Immature natural killer cell (primary cell): Measurements from ENCODE around the gene RAB11A. TPM values are rescaled to one million over a fixed set of nuclear protein-coding genes. Genes with fewer than 3 reads are reported as not detected.

Source experiments
- DNase-seq, 3 donors: peaks; one replicate each; pipeline ENCODE4 v3.0.0; 2022; ENCODE audit warnings: mixed read lengths in 1 of 3
- H3K27ac Mint-ChIP-seq, 6 donors: one replicate each; pipeline ENCODE4 v1.8.0; 2020; ENCODE audit warnings: mixed read lengths in 6 of 6, mild to moderate bottlenecking in 5 of 6, inconsistent platforms in 4 of 6, moderate library complexity in 3 of 6
- H3K27me3 Mint-ChIP-seq, 3 donors: one replicate each; pipeline ENCODE4 v1.8.0; 2020 to 2021; ENCODE audit warnings: low read depth in 3 of 3, mild to moderate bottlenecking in 3 of 3, mixed read lengths in 3 of 3, moderate library complexity in 3 of 3, inconsistent platforms in 1 of 3
- H3K36me3 Mint-ChIP-seq, 3 donors: one replicate each; pipeline ENCODE4 v1.8.0; 2020; ENCODE audit warnings: mixed read lengths in 3 of 3, inconsistent platforms in 2 of 3, mild to moderate bottlenecking in 2 of 3
- H3K4me1 Mint-ChIP-seq, 2 donors: one replicate each; pipeline ENCODE4 v1.8.0; 2020; ENCODE audit warnings: inconsistent platforms in 2 of 2, mild to moderate bottlenecking in 2 of 2, mixed read lengths in 2 of 2, moderate library complexity in 1 of 2
- H3K4me3 Mint-ChIP-seq, 5 donors: one replicate each; pipeline ENCODE4 v1.8.0; 2020; ENCODE audit warnings: mild to moderate bottlenecking in 5 of 5, mixed read lengths in 5 of 5, inconsistent platforms in 3 of 5, moderate library complexity in 3 of 5
- H3K9me3 Mint-ChIP-seq, 6 donors: one replicate each; pipeline ENCODE4 v1.8.0; 2020; ENCODE audit warnings: mild to moderate bottlenecking in 6 of 6, mixed read lengths in 6 of 6, inconsistent platforms in 4 of 6, moderate library complexity in 3 of 6
- polyA plus RNA-seq, 3 donors: library from polyadenylated mRNA; unstranded; fragments of 300-500 nt; fragmentation: Illumina TruSeq; gene quantifications; one replicate each; pipeline ENCODE4 v1.2.3, GENCODE V29; 2021

Gene RAB11A
- polyA plus RNA-seq, 3 donors from 2014 or later, result 178 to 238 (median 228) TPM

- Mint-ChIP-seq H3K9me3 (no peaks in the 10 kb centered on the region), H3K4me3 (peak overlapping the region in 1 of 5 donors; percentile 25), H3K4me1 (peaks cover 37 to 43% of the 10 kb centered on the region in 2 donors), H3K27me3 (no peaks in the 10 kb centered on the region), H3K27ac (peak overlapping the region; percentile 28 to 76 (median 61)), H3K36me3 (no peaks in the 10 kb centered on the region)
- no peak for DNase-seq
These were observed 34.5 kb upstream of the RAB11A start for GRCh38 chr15:65834603-65835282.

DNA sequence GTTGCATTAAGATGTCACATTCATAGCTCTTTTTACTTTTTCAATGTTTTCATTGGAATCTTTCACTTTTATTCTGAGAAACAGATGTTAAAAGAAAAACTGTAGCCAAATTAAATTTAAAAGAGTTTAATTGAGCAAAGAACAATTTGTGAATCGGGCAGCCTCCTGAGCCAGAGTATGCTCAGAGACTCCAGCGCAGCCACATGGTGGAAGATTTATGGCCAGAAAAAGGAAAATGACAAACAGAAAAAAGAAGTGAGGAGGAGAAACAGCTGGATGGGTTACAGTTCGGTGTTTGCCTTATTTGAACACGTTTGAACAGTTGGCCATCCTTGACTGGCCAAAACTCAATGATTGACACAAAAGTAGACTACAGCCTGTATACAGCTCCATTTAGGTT is 33.8 kb upstream of the RAB11A start:
- H3K27me3 Mint-ChIP-seq, result no peaks in the 10 kb centered on the region
- no peaks in the 10 kb centered on the region for H3K9me3 Mint-ChIP-seq
- H3K27ac Mint-ChIP-seq, result peak overlapping the region in 5 of 6 donors; percentile 13 to 76 (median 65)
- peaks cover 37 to 43% of the 10 kb centered on the region in 2 donors for H3K4me1 Mint-ChIP-seq
- no peak overlapping the region for H3K4me3 Mint-ChIP-seq
- H3K36me3 Mint-ChIP-seq, result no peaks in the 10 kb centered on the region
- no peak for DNase-seq

- H3K9me3 Mint-ChIP-seq, result no peaks in the 10 kb centered on the region
- DNase-seq, result peak in 2 of 3 donors; percentile 20 to 30
- no peak overlapping the region for H3K4me3 Mint-ChIP-seq
- no peaks in the 10 kb centered on the region for H3K27me3 Mint-ChIP-seq
- H3K36me3 Mint-ChIP-seq, result no peaks in the 10 kb centered on the region
- peak overlapping the region in 2 of 6 donors; percentile 4 to 23 for H3K27ac Mint-ChIP-seq
- H3K4me1 Mint-ChIP-seq, result peaks cover 34 to 39% of the 10 kb centered on the region in 2 donors
These were observed 32.6 kb upstream of the RAB11A start for GRCh38 chr15:65836665-65837064.

- Mint-ChIP-seq H3K4me1 (peaks cover 26 to 30% of the 10 kb centered on the region in 2 donors), H3K27me3 (peaks cover 0 to 3% (median 0%) of the 10 kb centered on the region in 3 donors)
These were observed 31.7 kb upstream of the RAB11A start for GRCh38 chr15:65837301-65838294.

GRCh38 chr15:65839354-65839901 is 29.9 kb upstream of the RAB11A start:
- DNase-seq, result no peak
- Mint-ChIP-seq H3K4me1 (peaks cover 7 to 12% of the 10 kb centered on the region in 2 donors), H3K27me3 (peaks cover 3 to 4% (median 3%) of the 10 kb centered on the region in 3 donors), H3K27ac (no peak overlapping the region), H3K4me3 (no peak overlapping the region), H3K9me3 (no peaks in the 10 kb centered on the region), H3K36me3 (no peaks in the 10 kb centered on the region)

More at GRCh38 chr15:65837301-65838294, 31.7 kb upstream of the RAB11A start:
- Mint-ChIP-seq H3K4me3 (no peak overlapping the region), H3K9me3 (no peaks in the 10 kb centered on the region), H3K27ac (peak overlapping the region in 3 of 6 donors; percentile 35 to 65 (median 53)), H3K36me3 (no peaks in the 10 kb centered on the region)
- no peak for DNase-seq

DNA sequence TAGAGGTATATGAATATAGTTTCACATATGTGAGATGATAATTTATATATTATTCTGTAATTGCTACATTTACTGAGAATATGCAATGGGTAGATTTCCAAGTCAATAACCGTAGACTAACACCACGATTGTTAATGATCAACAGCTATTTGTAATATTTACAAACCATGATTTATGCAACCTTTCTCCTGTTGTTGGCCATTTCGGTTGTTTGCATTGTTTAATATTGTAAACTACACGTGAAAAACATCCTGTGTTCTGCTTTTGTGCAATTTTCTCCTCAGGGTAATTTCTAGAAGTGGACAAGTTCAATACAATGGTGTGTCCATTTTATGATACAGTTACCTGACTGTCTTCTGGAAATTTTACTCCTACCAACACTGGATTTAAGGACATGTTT is 29.3 kb upstream of the RAB11A start:
- DNase-seq, result no peak
- no peak overlapping the region for H3K4me3 Mint-ChIP-seq
- no peaks in the 10 kb centered on the region for H3K36me3 Mint-ChIP-seq
- H3K4me1 Mint-ChIP-seq, result peaks cover 3 to 9% of the 10 kb centered on the region in 2 donors
- H3K27me3 Mint-ChIP-seq, result peaks cover 3 to 4% (median 4%) of the 10 kb centered on the region in 3 donors
- no peak overlapping the region for H3K27ac Mint-ChIP-seq
- H3K9me3 Mint-ChIP-seq, result no peaks in the 10 kb centered on the region

GRCh38 chr15:65841121-65841930 is 28.0 kb upstream of the RAB11A start:
- H3K4me3 Mint-ChIP-seq, result no peak overlapping the region
- no peaks in the 10 kb centered on the region for H3K36me3 Mint-ChIP-seq
- peaks cover 0 to 5% of the 10 kb centered on the region in 2 donors for H3K4me1 Mint-ChIP-seq
- H3K9me3 Mint-ChIP-seq, result no peaks in the 10 kb centered on the region
- H3K27me3 Mint-ChIP-seq, result peaks cover 4% of the 10 kb centered on the region in 3 donors
- H3K27ac Mint-ChIP-seq, result no peak overlapping the region
- no peak for DNase-seq

- Mint-ChIP-seq H3K9me3 (no peaks in the 10 kb centered on the region), H3K36me3 (no peaks in the 10 kb centered on the region), H3K27ac (no peak overlapping the region), H3K4me1 (peaks cover 10 to 12% of the 10 kb centered on the region in 2 donors), H3K27me3 (peaks cover 4 to 5% (median 4%) of the 10 kb centered on the region in 3 donors), H3K4me3 (no peak overlapping the region)
- no peak for DNase-seq
These were observed 23.3 kb upstream of the RAB11A start for GRCh38 chr15:65845826-65846519.

DNA sequence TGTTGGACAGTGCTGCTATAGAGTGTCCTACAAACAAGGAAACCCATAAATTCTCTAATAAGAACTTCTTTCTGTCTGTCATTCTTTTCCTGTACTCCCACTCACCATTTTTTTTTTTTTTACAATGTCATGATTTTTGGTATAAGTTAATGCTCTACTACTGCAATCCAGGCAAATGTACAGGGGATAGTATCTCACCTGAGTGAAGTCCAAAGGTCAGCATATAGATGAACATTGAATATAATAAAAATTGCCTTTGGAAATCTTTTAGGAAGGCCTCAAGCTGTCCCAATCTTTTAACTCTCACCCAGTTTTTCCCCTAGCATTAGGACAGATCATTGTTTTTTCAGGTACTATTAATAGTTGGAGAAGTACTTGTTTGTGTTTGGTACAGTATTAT is 21.3 kb upstream of the RAB11A start:
- H3K27me3 Mint-ChIP-seq, result peaks cover 2 to 4% (median 4%) of the 10 kb centered on the region in 3 donors
- H3K36me3 Mint-ChIP-seq, result no peaks in the 10 kb centered on the region
- H3K27ac Mint-ChIP-seq, result no peak overlapping the region
- H3K4me1 Mint-ChIP-seq, result peaks cover 10 to 12% of the 10 kb centered on the region in 2 donors
- DNase-seq, result no peak
- H3K9me3 Mint-ChIP-seq, result no peaks in the 10 kb centered on the region
- no peak overlapping the region for H3K4me3 Mint-ChIP-seq

DNA sequence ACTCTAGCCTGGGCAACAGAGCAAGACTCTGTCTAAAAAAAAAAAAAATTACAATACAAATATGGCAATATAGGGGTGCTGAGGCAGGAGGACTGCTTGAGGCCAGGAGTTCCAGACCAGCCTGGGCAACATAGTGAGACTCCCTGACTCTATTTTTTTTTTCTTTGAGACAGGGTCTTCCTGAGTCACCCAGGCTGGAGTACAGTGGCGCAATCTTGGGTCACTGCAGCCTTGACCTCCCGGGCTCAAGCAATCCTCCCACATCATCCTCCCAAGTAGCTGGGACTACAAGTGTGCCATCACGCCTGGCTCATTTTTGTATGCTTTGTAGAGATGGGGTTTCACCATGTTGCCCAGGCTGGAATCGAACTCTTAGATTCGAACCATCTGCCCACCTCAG is 17.3 kb upstream of the RAB11A start:
- Mint-ChIP-seq H3K9me3 (no peaks in the 10 kb centered on the region), H3K36me3 (no peaks in the 10 kb centered on the region), H3K4me3 (no peak overlapping the region), H3K4me1 (peaks cover 17 to 19% of the 10 kb centered on the region in 2 donors), H3K27me3 (peaks cover 0 to 3% (median 2%) of the 10 kb centered on the region in 3 donors), H3K27ac (no peak overlapping the region)
- DNase-seq, result no peak

DNA sequence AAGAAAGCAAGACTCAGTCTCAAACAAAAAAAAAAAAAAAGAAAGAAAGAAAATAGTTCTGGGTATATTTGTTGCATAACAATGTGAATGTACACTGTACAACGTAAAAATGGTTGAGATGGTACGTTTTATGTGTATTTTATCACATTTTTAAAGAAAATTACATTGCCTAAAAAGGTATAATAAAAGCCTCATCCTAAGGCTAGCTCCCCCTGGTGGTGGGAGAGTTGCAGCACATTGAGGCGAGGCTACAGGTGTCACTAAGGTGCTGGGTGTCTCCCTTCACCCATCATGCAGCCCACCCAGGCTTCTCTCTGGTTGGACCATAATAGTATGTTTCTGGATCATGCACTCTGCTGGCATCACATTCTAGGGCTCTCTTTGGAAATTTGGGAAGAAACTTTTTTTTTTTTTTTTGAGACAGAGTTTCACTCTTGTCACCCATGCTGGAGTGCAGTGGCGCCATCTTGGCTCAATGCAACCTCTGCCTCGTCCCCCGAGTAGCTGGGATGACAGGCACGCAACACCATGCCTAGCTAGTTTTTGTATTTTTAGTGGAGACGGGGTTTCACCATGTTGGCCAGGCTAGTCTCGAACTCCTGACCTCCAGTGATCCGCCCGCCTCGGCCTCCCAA is 12.4 kb upstream of the RAB11A start:
- Mint-ChIP-seq H3K27ac (peak overlapping the region in 5 of 6 donors; percentile 67 to 92 (median 89)), H3K36me3 (no peaks in the 10 kb centered on the region), H3K9me3 (no peaks in the 10 kb centered on the region), H3K4me1 (peaks cover 23 to 30% of the 10 kb centered on the region in 2 donors), H3K27me3 (peaks cover 0 to 10% (median 3%) of the 10 kb centered on the region in 3 donors), H3K4me3 (peak overlapping the region in 3 of 5 donors; percentile 51 to 67 (median 51))
- DNase-seq, result peak; percentile 64 to 69 (median 67)

- Mint-ChIP-seq H3K4me3 (peak overlapping the region in 4 of 5 donors; percentile 4 to 50 (median 34)), H3K9me3 (no peaks in the 10 kb centered on the region), H3K27me3 (peaks cover 0 to 10% (median 3%) of the 10 kb centered on the region in 3 donors), H3K27ac (peak overlapping the region; percentile 66 to 95 (median 83)), H3K4me1 (peaks cover 26 to 35% of the 10 kb centered on the region in 2 donors), H3K36me3 (no peaks in the 10 kb centered on the region)
- DNase-seq, result peak; percentile 33 to 56 (median 56)
These were observed 11.4 kb upstream of the RAB11A start for GRCh38 chr15:65857718-65858402.
